Right lobe of liver (tissue), 6 donors: ENCODE measurements around the gene CPED1. TPM values are rescaled to one million over a fixed set of nuclear protein-coding genes. Genes with fewer than 3 reads are reported as not detected.

Experiments used
- ATAC-seq, 4 donors: fragments of 200-7000 bp; cut with Tn5 transposase; one replicate each; pipeline ENCODE4 v1.9.1; 2020; ENCODE audit warnings: mild to moderate bottlenecking in 4 of 4, moderate library complexity in 4 of 4
- DNase-seq, 3 donors: peaks; one replicate each; pipeline ENCODE4 v3.0.0-alpha.2; 2020
- H3K27ac ChIP-seq, 3 donors: fragments of 200-600 bp; one replicate each; pipeline ENCODE4 v1.8.0; 2022
- H3K27me3 ChIP-seq, 2 donors: fragments of 200-600 bp; one replicate each; pipeline ENCODE4 v1.8.0; 2022
- H3K36me3 ChIP-seq, 4 donors: fragments of 200-600 bp; sonication (generic) in 1 of 4; one replicate each; pipeline versions ENCODE4 v1.5.1 to v1.8.0; 2017 to 2022; ENCODE audit warnings: control low read depth in 1 of 4
- H3K4me1 ChIP-seq, 4 donors: fragments of 200-600 bp; sonication (generic) in 1 of 4; one replicate each; pipeline versions ENCODE4 v1.5.1 to v1.8.0; 2017 to 2022; ENCODE audit warnings: control low read depth in 1 of 4
- H3K4me3 ChIP-seq, 3 donors: fragments of 200-600 bp; one replicate each; pipeline ENCODE4 v1.8.0; 2022
- H3K9me3 ChIP-seq, 4 donors: fragments of 200-600 bp; sonication (generic) in 1 of 4; one replicate each; pipeline versions ENCODE4 v1.5.1 to v1.8.0; 2017 to 2022; ENCODE audit warnings: control low read depth in 1 of 4
- CTCF ChIP-seq, 4 donors: fragments of 200-600 bp in 3 of 4; fragments of 450-650 bp in 1 of 4; IDR thresholded peaks; one replicate each; pipeline versions ENCODE4 v1.5.1 to v1.8.0; 2016 to 2022; ENCODE audit warnings: antibody characterized with exemption in 4 of 4, mild to moderate bottlenecking in 2 of 4
- POLR2A ChIP-seq: fragments of 450-650 bp; IDR thresholded peaks from one replicate; pipeline ENCODE4 v1.6.1; 2017; ENCODE audit warnings: antibody characterized with exemption, mild to moderate bottlenecking
- WGBS: methylation state at CpG from one replicate; pipeline ENCODE4 v1.1.6; 2018; ENCODE audit warnings: low coverage, low lambda C conversion rate; ENCODE audit not compliant: insufficient coverage; ENCODE audit errors: missing lambda C conversion rate; 5-methylcytosine and 5-hydroxymethylcytosine counted together
- intact Hi-C, 2 donors: fragments of 100-400 bp; cut with DNase I; formaldehyde crosslinking; loops; one replicate each; pipeline versions ENCODE4 v1.11.2 to v1.14.1; 2022
- total RNA-seq, 6 experiments: library from RNA; depleted of rRNA in 2 of 6; stranded (reverse); fragments of >200 nt in 2 of 6; fragmentation: NEBNext Ultra II Directional in 3 of 6; extraction: Animal tissue kit (Norgen Biotek cat#: 25700) in 3 of 6; gene quantifications; one replicate each; pipeline versions ENCODE4 v1.1.0 to v1.2.4, GENCODE V29; 2016 to 2023
- donor health status: DM: no; HTN: yes; CAD: no.
- donor health status: DM: no; HTN: no; CAD: no.
- donor health status: DM: no; HTN: no; CAD: no.
- donor health status: DM: no; HTN: yes; CAD: no.
- donor health status: DM: no; HTN: yes; CAD: no.

Gene CPED1
- total RNA-seq, 6 experiments from 2014 or later: 24.3 to 45.8 (median 34.9) TPM

GRCh38 chr7:121279060-121279620 is 290.6 kb downstream of the CPED1 start:
- H3K4me3 ChIP-seq: no peak overlapping the region
- H3K4me1 ChIP-seq: peaks cover 0 to 10% (median 5%) of the 10 kb centered on the region in 4 donors
- H3K27ac ChIP-seq: no peak overlapping the region
- DNase-seq (no peak), ATAC-seq (no peak)
- WGBS: 73% methylated on average over 2 of the region's 2 CpGs
- intact Hi-C loops: no loop called here
- H3K9me3 ChIP-seq: no peaks in the 10 kb centered on the region
- TF ChIP-seq CTCF (IDR thresholded peaks at IDR 0.05): no peak
- no peak for TF ChIP-seq POLR2A
- H3K27me3 ChIP-seq: no peaks in the 10 kb centered on the region
- H3K36me3 ChIP-seq: no peaks in the 10 kb centered on the region

- no peaks in the 10 kb centered on the region for H3K27me3 ChIP-seq
- intact Hi-C loops: no loop called here
- no peaks in the 10 kb centered on the region for H3K36me3 ChIP-seq
- ATAC-seq (no peak), DNase-seq (no peak)
- no peak overlapping the region for H3K27ac ChIP-seq
- 68% methylated on average over 3 of the region's 4 CpGs for WGBS
- peaks cover 0 to 3% (median 1%) of the 10 kb centered on the region in 4 donors for H3K4me1 ChIP-seq
- TF ChIP-seq POLR2A: no peak
- no peak for TF ChIP-seq CTCF (IDR thresholded peaks at IDR 0.05)
- no peak overlapping the region for H3K4me3 ChIP-seq
- H3K9me3 ChIP-seq: no peaks in the 10 kb centered on the region
Observed at GRCh38 chr7:121279822-121280221, 291.3 kb downstream of the CPED1 start.

GRCh38 chr7:121280656-121281055 is 292.1 kb downstream of the CPED1 start:
- no peak overlapping the region for H3K27ac ChIP-seq
- DNase-seq: no peak
- no peak for TF ChIP-seq POLR2A
- TF ChIP-seq CTCF (IDR thresholded peaks at IDR 0.05): no peak
- ATAC-seq: no peak
- intact Hi-C loops: no loop called here
- H3K4me3 ChIP-seq: no peak overlapping the region
- no peaks in the 10 kb centered on the region for H3K27me3 ChIP-seq
- WGBS: 92% methylated on average over 1 of the region's 1 CpG
- H3K9me3 ChIP-seq: no peaks in the 10 kb centered on the region
- H3K36me3 ChIP-seq: no peaks in the 10 kb centered on the region
- H3K4me1 ChIP-seq: no peaks in the 10 kb centered on the region

GRCh38 chr7:121282129-121282528 is 293.6 kb downstream of the CPED1 start:
- Histone ChIP-seq H3K4me3 (no peak overlapping the region), H3K27me3 (no peaks in the 10 kb centered on the region), H3K36me3 (no peaks in the 10 kb centered on the region), H3K9me3 (no peaks in the 10 kb centered on the region), H3K4me1 (no peaks in the 10 kb centered on the region), H3K27ac (no peak overlapping the region)
- no peak for TF ChIP-seq CTCF (IDR thresholded peaks at IDR 0.05)
- no peak for TF ChIP-seq POLR2A
- WGBS: 88% methylated on average over 3 of the region's 3 CpGs
- no peak for ATAC-seq
- no peak for DNase-seq
- intact Hi-C loops: no loop called here
